ENCODE measurements around the gene CENPE.

Gene CENPE

DNA sequence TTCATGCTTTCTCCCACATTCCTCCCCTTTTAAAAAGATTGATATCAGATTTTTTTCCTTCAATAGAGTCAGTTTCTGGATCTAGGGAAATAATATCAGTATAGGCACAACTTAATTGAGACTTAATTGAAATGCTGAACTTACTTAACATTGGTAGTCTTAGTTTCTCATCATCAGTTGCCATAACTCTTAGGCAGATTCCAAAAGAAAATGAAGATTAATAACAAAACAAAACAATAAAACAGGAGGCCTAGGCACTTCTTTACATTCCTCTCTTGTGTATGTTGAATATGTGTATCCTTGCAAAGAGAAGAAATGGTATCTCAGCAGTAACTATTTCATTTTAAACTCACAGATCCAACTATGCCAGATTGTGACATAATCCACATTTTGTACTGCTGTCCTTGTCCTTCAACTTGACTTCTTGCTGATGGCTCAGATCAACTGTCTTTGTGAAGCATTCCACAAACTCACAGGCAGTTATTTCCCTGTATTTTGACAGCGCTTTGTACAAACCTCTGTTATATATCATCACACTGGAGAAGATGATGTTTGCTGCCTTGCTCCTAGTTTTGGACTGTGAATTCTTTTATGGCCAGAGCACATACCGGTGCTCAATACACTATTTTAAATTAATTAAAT lies 112.5 kb downstream of the CENPE start:
- Histone ChIP-seq H3K27ac (ENCODE audit: insufficient read depth, low read length, poor library complexity, severe bottlenecking) (no peak overlapping the region), H3K4me3 (ENCODE audit: insufficient read depth, low read depth, low read length, poor library complexity, severe bottlenecking) (no peak overlapping the region), H3K9me3 (ENCODE audit: control insufficient read depth, low read length) (no peaks in the 10 kb centered on the region), H3K4me1 (ENCODE audit: control insufficient read depth, insufficient read depth, low read length, poor library complexity, severe bottlenecking) (no peaks in the 10 kb centered on the region), H3K27me3 (replicated peaks; ENCODE audit: control insufficient read depth, insufficient read depth, low read length, poor library complexity, severe bottlenecking) (no peaks in the 10 kb centered on the region), H3K36me3 (ENCODE audit: control insufficient read depth, insufficient read depth, low read length) (peaks cover 27% of the 10 kb centered on the region)
- no peak for DNase-seq

GRCh38 chr4:103079621-103080020 lies 118.5 kb downstream of the CENPE start:
- Histone ChIP-seq H3K9me3 (ENCODE audit: control insufficient read depth, low read length) (no peaks in the 10 kb centered on the region), H3K27me3 (replicated peaks; ENCODE audit: control insufficient read depth, insufficient read depth, low read length, poor library complexity, severe bottlenecking) (no peaks in the 10 kb centered on the region), H3K4me1 (ENCODE audit: control insufficient read depth, insufficient read depth, low read length, poor library complexity, severe bottlenecking) (peaks cover 15% of the 10 kb centered on the region), H3K27ac (ENCODE audit: insufficient read depth, low read length, poor library complexity, severe bottlenecking) (no peak overlapping the region), H3K36me3 (ENCODE audit: control insufficient read depth, insufficient read depth, low read length) (no peaks in the 10 kb centered on the region), H3K4me3 (ENCODE audit: insufficient read depth, low read depth, low read length, poor library complexity, severe bottlenecking) (no peak overlapping the region)
- no peak for DNase-seq

DNA sequence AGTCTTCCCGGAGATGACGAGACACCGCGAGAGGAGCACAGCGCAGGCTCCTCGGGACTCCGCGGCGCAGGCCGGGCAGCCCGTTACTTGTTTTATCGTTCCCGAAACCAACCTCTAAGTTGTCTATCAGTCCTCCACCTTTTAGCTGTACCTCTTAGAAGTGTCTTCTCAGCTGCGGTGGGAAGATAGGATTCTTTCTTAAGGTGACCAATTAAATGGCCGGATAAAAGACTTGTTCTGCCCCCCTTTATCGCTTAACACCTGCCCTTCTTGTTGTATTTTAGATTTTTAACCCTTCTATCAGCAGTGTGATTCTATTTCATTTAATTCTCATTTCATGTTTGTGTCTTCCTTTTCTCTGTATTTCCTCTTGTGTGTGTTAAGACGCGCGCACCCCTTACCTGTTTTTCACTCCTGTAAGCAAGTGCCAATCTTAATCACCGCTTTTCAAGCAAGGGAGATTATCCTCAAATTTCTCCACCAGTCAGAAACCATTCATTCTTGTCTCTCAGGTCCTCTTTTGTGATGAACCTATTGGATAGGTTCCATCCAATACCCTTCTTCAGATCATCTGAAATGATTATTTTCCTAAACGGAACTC lies 121.3 kb downstream of the CENPE start, which contains the start of gene SLC9B2:
Gene SLC9B2 (minus strand): TSS at position 15 of the 601 bp plus-strand sequence. CDS start 9,211 bp downstream, outside the sequence.
- Histone ChIP-seq H3K27ac (ENCODE audit: insufficient read depth, low read length, poor library complexity, severe bottlenecking) (peak within 1 kb of the TSS; percentile 77), H3K4me3 (ENCODE audit: insufficient read depth, low read depth, low read length, poor library complexity, severe bottlenecking) (peak within 1 kb of the TSS; percentile 71), H3K9me3 (ENCODE audit: control insufficient read depth, low read length) (no peaks in the 10 kb centered on the region), H3K27me3 (replicated peaks; ENCODE audit: control insufficient read depth, insufficient read depth, low read length, poor library complexity, severe bottlenecking) (no peaks in the 10 kb centered on the region), H3K36me3 (ENCODE audit: control insufficient read depth, insufficient read depth, low read length) (no peaks in the 10 kb centered on the region), H3K4me1 (ENCODE audit: control insufficient read depth, insufficient read depth, low read length, poor library complexity, severe bottlenecking) (peaks cover 15% of the 10 kb centered on the region)
- DNase-seq: no peak

- Histone ChIP-seq H3K9me3 (ENCODE audit: control insufficient read depth, low read length) (no peaks in the 10 kb centered on the region), H3K27ac (ENCODE audit: insufficient read depth, low read length, poor library complexity, severe bottlenecking) (peak overlapping the region; percentile 77), H3K36me3 (ENCODE audit: control insufficient read depth, insufficient read depth, low read length) (no peaks in the 10 kb centered on the region), H3K4me3 (ENCODE audit: insufficient read depth, low read depth, low read length, poor library complexity, severe bottlenecking) (peak overlapping the region; percentile 71), H3K4me1 (ENCODE audit: control insufficient read depth, insufficient read depth, low read length, poor library complexity, severe bottlenecking) (peaks cover 15% of the 10 kb centered on the region), H3K27me3 (replicated peaks; ENCODE audit: control insufficient read depth, insufficient read depth, low read length, poor library complexity, severe bottlenecking) (no peaks in the 10 kb centered on the region)
- peak; percentile 22 to 38 (median 38) for DNase-seq
Measured at GRCh38 chr4:103075894-103076746, 122.0 kb downstream of the CENPE start.

DNA sequence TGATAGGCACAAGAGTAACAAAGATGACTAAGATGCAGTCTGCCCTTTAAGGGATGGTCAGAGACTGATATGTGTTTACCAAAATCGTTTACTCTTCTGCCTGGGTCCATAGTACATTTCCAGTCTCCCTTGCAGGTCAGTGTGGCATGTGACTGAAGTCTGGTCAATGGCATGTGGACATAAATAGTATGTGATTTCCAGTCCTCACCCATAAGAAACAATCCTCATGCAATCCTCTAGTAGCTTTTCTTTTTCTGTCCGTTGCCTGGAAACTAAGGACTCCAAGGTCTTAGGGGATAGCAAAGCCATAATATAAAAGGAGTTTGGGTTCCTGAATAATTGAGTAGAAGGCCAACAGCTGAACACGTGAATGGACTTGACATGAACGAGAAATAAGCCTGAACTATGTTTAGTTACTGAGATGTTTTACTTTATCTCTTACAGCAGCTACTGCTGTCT lies 122.7 kb downstream of the CENPE start:
- no peaks in the 10 kb centered on the region for H3K27me3 ChIP-seq (replicated peaks; ENCODE audit: control insufficient read depth, insufficient read depth, low read length, poor library complexity, severe bottlenecking)
- H3K9me3 ChIP-seq (ENCODE audit: control insufficient read depth, low read length): no peaks in the 10 kb centered on the region
- no peaks in the 10 kb centered on the region for H3K36me3 ChIP-seq (ENCODE audit: control insufficient read depth, insufficient read depth, low read length)
- DNase-seq: no peak
- H3K4me3 ChIP-seq (ENCODE audit: insufficient read depth, low read depth, low read length, poor library complexity, severe bottlenecking): peak overlapping the region; percentile 71
- peak overlapping the region; percentile 77 for H3K27ac ChIP-seq (ENCODE audit: insufficient read depth, low read length, poor library complexity, severe bottlenecking)
- H3K4me1 ChIP-seq (ENCODE audit: control insufficient read depth, insufficient read depth, low read length, poor library complexity, severe bottlenecking): peaks cover 15% of the 10 kb centered on the region

DNA sequence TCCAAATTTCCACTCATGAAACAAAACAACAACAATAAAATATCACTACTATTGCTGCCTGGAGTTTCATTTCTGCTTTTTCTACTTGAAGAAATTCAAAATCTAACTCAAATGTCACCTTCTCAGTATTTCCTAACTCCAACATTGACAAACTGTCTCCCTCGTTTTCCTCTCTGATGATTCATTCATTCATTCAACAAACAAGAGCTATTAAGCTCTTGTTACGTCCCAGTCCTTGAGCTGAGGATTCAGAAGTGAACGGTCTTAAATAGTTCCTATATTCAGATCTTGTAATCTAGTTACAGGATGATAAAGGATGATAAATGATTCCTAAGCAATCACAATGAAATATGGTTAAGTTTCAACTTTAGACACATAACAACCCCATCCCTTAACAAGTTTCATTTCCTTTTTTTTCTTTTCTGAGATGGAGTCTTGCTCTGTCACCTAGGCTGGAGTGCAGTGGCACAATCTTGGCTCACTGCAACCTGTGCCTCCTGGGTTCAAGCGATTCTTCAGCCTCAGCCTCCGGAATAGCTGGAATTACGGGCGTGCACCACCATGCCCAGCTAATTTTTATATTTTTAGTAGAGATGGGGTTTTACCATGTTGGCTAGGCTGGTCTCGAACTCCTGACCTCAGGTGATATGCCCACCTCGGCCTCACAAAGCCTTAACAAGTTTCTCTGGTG lies 123.3 kb downstream of the CENPE start:
- H3K27me3 ChIP-seq (replicated peaks; ENCODE audit: control insufficient read depth, insufficient read depth, low read length, poor library complexity, severe bottlenecking): no peaks in the 10 kb centered on the region
- H3K4me3 ChIP-seq (ENCODE audit: insufficient read depth, low read depth, low read length, poor library complexity, severe bottlenecking): no peak overlapping the region
- H3K27ac ChIP-seq (ENCODE audit: insufficient read depth, low read length, poor library complexity, severe bottlenecking): no peak overlapping the region

GRCh38 chr4:103073792-103074438 lies 124.2 kb downstream of the CENPE start:
- H3K4me3 ChIP-seq (ENCODE audit: insufficient read depth, low read depth, low read length, poor library complexity, severe bottlenecking): no peak overlapping the region
- H3K27me3 ChIP-seq (replicated peaks; ENCODE audit: control insufficient read depth, insufficient read depth, low read length, poor library complexity, severe bottlenecking): no peaks in the 10 kb centered on the region
- H3K36me3 ChIP-seq (ENCODE audit: control insufficient read depth, insufficient read depth, low read length): no peaks in the 10 kb centered on the region
- no peak overlapping the region for H3K27ac ChIP-seq (ENCODE audit: insufficient read depth, low read length, poor library complexity, severe bottlenecking)
- peaks cover 15% of the 10 kb centered on the region for H3K4me1 ChIP-seq (ENCODE audit: control insufficient read depth, insufficient read depth, low read length, poor library complexity, severe bottlenecking)
- H3K9me3 ChIP-seq (ENCODE audit: control insufficient read depth, low read length): no peaks in the 10 kb centered on the region
- DNase-seq: no peak

More for the DNA sequence above, 123.3 kb downstream of the CENPE start:
- no peaks in the 10 kb centered on the region for H3K36me3 ChIP-seq (ENCODE audit: control insufficient read depth, insufficient read depth, low read length)
- peaks cover 15% of the 10 kb centered on the region for H3K4me1 ChIP-seq (ENCODE audit: control insufficient read depth, insufficient read depth, low read length, poor library complexity, severe bottlenecking)
- H3K9me3 ChIP-seq (ENCODE audit: control insufficient read depth, low read length): no peaks in the 10 kb centered on the region
- DNase-seq: no peak

DNA sequence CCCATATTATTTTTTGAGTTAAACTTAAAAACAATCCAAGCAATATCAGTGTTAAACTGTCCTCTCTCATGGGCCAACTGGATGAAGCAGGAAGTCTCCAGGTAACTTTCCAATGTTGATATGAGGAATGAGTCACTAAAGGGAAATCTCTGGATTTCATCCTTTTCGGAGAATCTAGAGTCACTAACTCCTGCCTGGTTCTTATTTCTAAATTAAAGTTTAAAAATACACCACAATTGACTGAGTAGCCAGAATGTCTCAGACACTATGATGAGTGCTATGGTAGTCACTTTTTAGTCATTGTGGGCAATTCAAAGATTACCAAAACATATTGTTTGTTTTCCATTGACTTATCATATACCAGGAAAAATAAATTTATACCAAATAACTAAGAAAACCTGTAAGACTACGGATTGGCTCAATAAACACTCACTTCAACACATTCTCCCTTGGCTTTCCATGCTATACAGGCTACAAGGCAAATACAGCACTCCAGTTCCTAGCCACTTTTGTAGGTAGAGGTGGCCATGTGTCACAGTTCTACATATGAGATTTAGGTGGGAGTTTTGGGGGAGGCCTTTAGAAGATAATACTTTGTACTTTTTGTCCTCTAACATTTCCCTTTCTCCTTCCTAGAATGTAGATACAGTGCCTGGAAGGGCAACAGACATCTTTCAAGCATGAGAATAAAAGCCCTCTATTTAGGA lies 130.1 kb downstream of the CENPE start:
- Histone ChIP-seq H3K4me1 (ENCODE audit: control insufficient read depth, insufficient read depth, low read length, poor library complexity, severe bottlenecking) (no peaks in the 10 kb centered on the region), H3K9me3 (ENCODE audit: control insufficient read depth, low read length) (no peaks in the 10 kb centered on the region), H3K4me3 (ENCODE audit: insufficient read depth, low read depth, low read length, poor library complexity, severe bottlenecking) (no peak overlapping the region), H3K27me3 (replicated peaks; ENCODE audit: control insufficient read depth, insufficient read depth, low read length, poor library complexity, severe bottlenecking) (no peaks in the 10 kb centered on the region), H3K36me3 (ENCODE audit: control insufficient read depth, insufficient read depth, low read length) (peaks cover 5% of the 10 kb centered on the region), H3K27ac (ENCODE audit: insufficient read depth, low read length, poor library complexity, severe bottlenecking) (no peak overlapping the region)
- DNase-seq: no peak

All from effector memory CD4-positive, alpha-beta T cell (primary cell).